ENCODE data around the gene IPO4.

The IPO4 gene

GRCh38 chr14:24131549-24131966 lies 57.1 kb downstream of the IPO4 start:
- no peak for DNase-seq (ENCODE audit: low read depth)

- no peak for DNase-seq (ENCODE audit: low read depth)
Measured at GRCh38 chr14:24130717-24131548, 57.7 kb downstream of the IPO4 start.

- DNase-seq (ENCODE audit: low read depth), result no peak
Measured at GRCh38 chr14:24130380-24130716, 58.3 kb downstream of the IPO4 start, which contains the start of gene FITM1. Gene FITM1, plus strand, starts transcription at chr14:24130659. Its CDS starts 905 bp downstream, at chr14:24131564.

Data from stimulated activated CD8-positive, alpha-beta memory T cell treated with anti-CD3 and anti-CD28 coated beads, Interleukin-12 subunit alpha, Interleukin-12 subunit beta, amount 100 ng/mL, for 1 hour (primary cell).